IMR-90 (cell line): ENCODE results near the gene STARD10. TPM values are rescaled to one million over a fixed set of nuclear protein-coding genes. Genes with fewer than 3 reads are reported as not detected.

Source experiments
- ATAC-seq: fragments of 200-7000 bp; cut with Tn5 transposase; 2 replicates; pipeline ENCODE4 v1.9.1; 2020; ENCODE audit warnings: low read depth, mild to moderate bottlenecking, moderate library complexity
- BruUV-seq: library from RNA; stranded (reverse); fragments of 400-500 nt; replicated peaks from 2 replicates; lab custom pipeline; 2021; lab: Mats Ljungman, UMichigan
- CTCF ChIA-PET: fragments of 300-600 bp; formaldehyde crosslinking; extraction: SDS; loops from one replicate; lab custom pipeline; 2021; ENCODE audit warnings: antibody characterized with exemption; lab: Yijun Ruan, JAX
- POLR2A ChIA-PET: fragments of 300-600 bp; sonication (Branson Sonifier 250); formaldehyde crosslinking; loops from one replicate; lab custom pipeline; 2022; ENCODE audit warnings: antibody characterized with exemption; ENCODE audit not compliant: unreplicated experiment; lab: Charles Lee
- DNase-seq: peaks from one replicate; pipeline ENCODE4 v3.0.0; 2013
- H2AFZ ChIP-seq: replicated peaks from 2 replicates; pipeline ENCODE3; 2013; ENCODE audit warnings: low read length, mild to moderate bottlenecking; ENCODE audit not compliant: poor library complexity
- H2AK5ac ChIP-seq: 2 replicates; pipeline ENCODE4 v1.6.1; 2013; ENCODE audit warnings: low read depth, low read length, inconsistent platforms
- H2AK9ac ChIP-seq: replicated peaks from 2 replicates; pipeline ENCODE3; 2013; ENCODE audit warnings: mild to moderate bottlenecking, low read depth, low read length, moderate library complexity; ENCODE audit not compliant: poor library complexity
- H2BK120ac ChIP-seq: 2 replicates; pipeline ENCODE4 v1.6.1; 2013; ENCODE audit warnings: low read depth, low read length, inconsistent platforms
- H2BK15ac ChIP-seq: 3 replicates; pipeline ENCODE4 v1.6.1; 2013; ENCODE audit warnings: low read depth, low read length, inconsistent platforms
- H2BK20ac ChIP-seq: 2 replicates; pipeline ENCODE4 v1.6.1; 2013; ENCODE audit warnings: low read depth, mild to moderate bottlenecking, inconsistent platforms, low read length, moderate library complexity
- H2BK5ac ChIP-seq: 2 replicates; pipeline ENCODE4 v1.6.1; 2013; ENCODE audit warnings: mild to moderate bottlenecking, low read depth, low read length, inconsistent platforms; ENCODE audit not compliant: poor library complexity, severe bottlenecking
- H3K14ac ChIP-seq: replicated peaks from 2 replicates; pipeline ENCODE4 v1.6.1; 2013; ENCODE audit warnings: low read depth, low read length, inconsistent platforms
- H3K18ac ChIP-seq: 2 replicates; pipeline ENCODE4 v1.6.1; 2013; ENCODE audit warnings: low read depth, low read length, control low read depth
- H3K23ac ChIP-seq: 2 replicates; pipeline ENCODE4 v1.6.1; 2013; ENCODE audit warnings: low read depth, low read length, inconsistent platforms
- H3K27ac ChIP-seq: 2 replicates; pipeline ENCODE4 v1.5.1; 2013; ENCODE audit warnings: mild to moderate bottlenecking, control low read depth, low read length; ENCODE audit not compliant: insufficient read depth
- H3K27me3 ChIP-seq: 2 replicates; pipeline ENCODE4 v1.6.1; 2013; ENCODE audit warnings: low read length; ENCODE audit not compliant: control insufficient read depth, insufficient read depth
- H3K36me3 ChIP-seq: 2 replicates; pipeline ENCODE4 v1.6.1; 2013; ENCODE audit warnings: low read length, mixed read lengths; ENCODE audit not compliant: control insufficient read depth, insufficient read depth
- H3K4ac ChIP-seq: 2 replicates; pipeline ENCODE4 v1.6.1; 2013; ENCODE audit warnings: low read depth, low read length, inconsistent platforms
- H3K4me1 ChIP-seq: 2 replicates; pipeline ENCODE4 v1.6.1; 2013; ENCODE audit warnings: low read length, mixed read lengths; ENCODE audit not compliant: control insufficient read depth, insufficient read depth
- H3K4me2 ChIP-seq: 2 replicates; pipeline ENCODE4 v1.6.1; 2013; ENCODE audit warnings: low read depth, mild to moderate bottlenecking, control low read depth, low read length, moderate library complexity
- H3K4me3 ChIP-seq: 2 replicates; pipeline ENCODE4 v1.5.1; 2013; ENCODE audit warnings: low read depth, mild to moderate bottlenecking, control low read depth, low read length, moderate library complexity; ENCODE audit not compliant: insufficient read depth
- H3K56ac ChIP-seq: 2 replicates; pipeline ENCODE4 v1.6.1; 2013; ENCODE audit warnings: low read length, inconsistent platforms; ENCODE audit not compliant: insufficient read depth; ENCODE audit errors: extremely low read depth
- H3K79me1 ChIP-seq, 2 experiments: 2 replicates each; pipeline ENCODE4 v1.6.1; 2013; ENCODE audit warnings: low read length in 2 of 2, inconsistent platforms in 1 of 2, low read depth in 1 of 2
- H3K9ac ChIP-seq: 2 replicates; pipeline ENCODE4 v1.6.1; 2013; ENCODE audit warnings: low read depth, low read length, control low read depth
- H3K9me1 ChIP-seq: 2 replicates; pipeline ENCODE4 v1.6.1; 2013; ENCODE audit warnings: low read length, inconsistent platforms; ENCODE audit not compliant: insufficient read depth
- H3K9me3 ChIP-seq: 2 replicates; pipeline ENCODE4 v1.6.1; 2013; ENCODE audit warnings: low read length; ENCODE audit not compliant: control insufficient read depth, insufficient read depth
- H4K20me1 ChIP-seq: 2 replicates; pipeline ENCODE4 v1.6.1; 2013; ENCODE audit warnings: low read length, inconsistent platforms; ENCODE audit not compliant: insufficient read depth
- H4K5ac ChIP-seq: 2 replicates; pipeline ENCODE4 v1.6.1; 2013; ENCODE audit warnings: mild to moderate bottlenecking, low read depth, low read length, control low read depth
- H4K8ac ChIP-seq, 2 experiments: 2 replicates each; pipeline ENCODE4 v1.6.1; 2013; ENCODE audit warnings: low read depth in 2 of 2, low read length in 2 of 2, control low read depth in 1 of 2, inconsistent platforms in 1 of 2
- H4K91ac ChIP-seq: 2 replicates; pipeline ENCODE4 v1.6.1; 2013; ENCODE audit warnings: low read depth, low read length, inconsistent platforms; ENCODE audit not compliant: insufficient read depth
- BHLHE40 ChIP-seq: fragments of 150-350 bp; IDR thresholded peaks from 2 replicates; pipeline ENCODE4 v1.6.1; 2016; ENCODE audit warnings: mild to moderate bottlenecking, low read depth, low read length
- CEBPB ChIP-seq: IDR thresholded peaks from 2 replicates; pipeline ENCODE4 v1.6.1; 2012; ENCODE audit warnings: low read depth, low read length, improper control_type of control experiment
- CHD1 ChIP-seq: IDR thresholded peaks from 2 replicates; pipeline ENCODE4 v1.6.1; 2012; ENCODE audit warnings: low read depth, low read length, improper control_type of control experiment
- CTCF ChIP-seq: conservative IDR thresholded peaks from 2 replicates; pipeline ENCODE4 v1.5.1; 2012; ENCODE audit warnings: mild to moderate bottlenecking, low read depth, low read length, improper control_type of control experiment
- ELK1 ChIP-seq: fragments of 150-350 bp; IDR thresholded peaks from 2 replicates; pipeline ENCODE4 v1.6.1; 2016; ENCODE audit warnings: low read depth, mild to moderate bottlenecking, low read length, moderate library complexity, borderline replicate concordance
- FOS ChIP-seq: fragments of 150-350 bp; IDR thresholded peaks from 2 replicates; pipeline ENCODE4 v1.6.1; 2016; ENCODE audit warnings: low read depth, low read length
- MAFK ChIP-seq: IDR thresholded peaks from 2 replicates; pipeline ENCODE4 v1.6.1; 2012; ENCODE audit warnings: low read depth, low read length, improper control_type of control experiment
- MAZ ChIP-seq: IDR thresholded peaks from 2 replicates; pipeline ENCODE4 v1.6.1; 2012; ENCODE audit warnings: low read depth, mild to moderate bottlenecking, low read length, improper control_type of control experiment, moderate library complexity, borderline replicate concordance
- MXI1 ChIP-seq: IDR thresholded peaks from 2 replicates; pipeline ENCODE4 v1.6.1; 2012; ENCODE audit warnings: low read depth, mild to moderate bottlenecking, low read length, moderate library complexity, borderline replicate concordance
- NFE2L2 ChIP-seq: fragments of 150-350 bp; IDR thresholded peaks from 2 replicates; pipeline ENCODE4 v1.6.1; 2016; ENCODE audit warnings: low read depth, mild to moderate bottlenecking, low read length
- POLR2A ChIP-seq: IDR thresholded peaks from 2 replicates; pipeline ENCODE4 v1.6.1; 2012; ENCODE audit warnings: mild to moderate bottlenecking, low read depth, low read length
- RAD21 ChIP-seq: IDR thresholded peaks from 2 replicates; pipeline ENCODE4 v1.6.1; 2012; ENCODE audit warnings: low read length, improper control_type of control experiment
- RCOR1 ChIP-seq: IDR thresholded peaks from 2 replicates; pipeline ENCODE4 v1.6.1; 2012; ENCODE audit warnings: mild to moderate bottlenecking, low read length, improper control_type of control experiment; ENCODE audit not compliant: insufficient replicate concordance
- RFX5 ChIP-seq: IDR thresholded peaks from 2 replicates; pipeline ENCODE4 v1.8.0; 2012; ENCODE audit warnings: low read depth, mild to moderate bottlenecking, low read length, moderate library complexity
- SMC3 ChIP-seq: fragments of 150-350 bp; IDR thresholded peaks from 2 replicates; pipeline ENCODE4 v1.6.1; 2016; ENCODE audit warnings: low read depth, mild to moderate bottlenecking, antibody characterized with exemption, low read length, moderate library complexity
- WGBS, 2 experiments: methylation state at CpG; one replicate each; pipeline versions ENCODE4 v1.1.5 to v1.1.7; 2013; ENCODE audit warnings: missing lambda C conversion rate in 2 of 2; ENCODE audit not compliant: insufficient read length in 1 of 2; ENCODE audit errors: extremely low coverage in 2 of 2; 5-methylcytosine and 5-hydroxymethylcytosine counted together
- dilution Hi-C: fragments of 300-500 bp; cut with HindIII; formaldehyde crosslinking; loops from one replicate; pipeline ENCODE4 v1.14.3; 2018; ENCODE audit warnings: low sequenced_read_pairs; ENCODE audit not compliant: unreplicated experiment
- in situ Hi-C: fragments of 300-500 bp; cut with MboI; formaldehyde crosslinking; loops from 3 replicates; pipeline ENCODE4 v1.14.3; 2019; ENCODE audit warnings: low sequenced_read_pairs, inconsistent platforms, mixed read lengths
- intact Hi-C: fragments of 100-400 bp; cut with micrococcal nuclease; formaldehyde crosslinking; loops from 2 replicates; pipeline ENCODE4 v1.10.0; 2022
- polyA plus RNA-seq, 3 experiments: library from polyadenylated mRNA; depleted of rRNA; stranded (reverse); fragments of >200 nt; gene quantifications; 2 replicates each; pipeline ENCODE4 v1.2.3, GENCODE V29; 2012; ENCODE audit warnings: low replicate concordance in 1 of 3
- total RNA-seq: library from RNA; depleted of rRNA; stranded (reverse); fragments of >200 nt; gene quantifications from 2 replicates; pipeline ENCODE4 v1.2.3, GENCODE V29; 2012
- TF ChIP-seq, protein P1 (sequence below): fragments of 150-350 bp; IDR thresholded peaks from 2 replicates; pipeline ENCODE4 v1.6.1; 2017; ENCODE audit warnings: mild to moderate bottlenecking, antibody characterized with exemption, low read length, low read depth

The STARD10 gene
- total and polyA plus RNA-seq, 2 of the 4 experiments (the other 2 are of a cell fraction) = 23.8 to 37.4 TPM

DNA sequence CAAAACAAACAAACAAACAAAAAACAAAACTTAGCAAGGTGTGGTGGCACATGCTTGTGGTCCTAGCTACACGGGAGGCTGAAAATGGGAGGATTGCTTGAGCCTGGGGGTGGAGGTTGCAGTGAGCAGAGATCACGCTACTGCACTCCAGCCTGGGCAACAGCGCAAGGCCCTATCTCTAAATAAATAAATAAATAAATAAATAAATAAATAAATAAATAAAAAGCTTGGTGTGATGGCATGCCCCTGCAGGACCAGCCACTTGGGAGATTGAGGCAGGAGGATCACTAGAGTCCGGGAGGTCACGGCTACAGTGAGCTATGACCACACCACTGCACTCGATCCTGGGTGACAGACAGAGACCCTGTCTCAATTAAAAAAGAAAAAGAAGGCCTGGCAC, 9.0 kb upstream of the STARD10 start:
- Histone ChIP-seq H2BK20ac (no peak overlapping the region), H3K9ac (no peak overlapping the region), H3K4me1 (peaks cover 6% of the 10 kb centered on the region; the same call in 1 of the 2 replicates), H2AK5ac (no peak overlapping the region), H3K79me1 (0 out of 4 replicates have a peak, but pooled peaks cover 0 to 3% of the 10 kb centered on the region in 2 experiments), H3K9me3 (no peaks in the 10 kb centered on the region), H3K27me3 (no peaks in the 10 kb centered on the region), H2BK120ac (no peak overlapping the region), H4K8ac (no peak overlapping the region), H3K27ac (no peak overlapping the region), H3K18ac (no peak overlapping the region), H4K20me1 (no peaks in the 10 kb centered on the region), H3K36me3 (no peaks in the 10 kb centered on the region), H3K9me1 (0 out of 2 replicates have a peak, but pooled peaks cover 3% of the 10 kb centered on the region), H4K5ac (no peak overlapping the region), H3K4ac (no peak overlapping the region), H4K91ac (no peak overlapping the region), H3K14ac (no peak overlapping the region), H3K56ac (no peak overlapping the region), H2BK5ac (no peak overlapping the region), H2AFZ (no peak overlapping the region), H3K23ac (no peak overlapping the region), H2BK15ac (no peak overlapping the region), H3K4me2 (no peak overlapping the region), H2AK9ac (no peak overlapping the region), H3K4me3 (no peak overlapping the region)
- ATAC-seq (no peak), DNase-seq (no peak)
- TF ChIP-seq CTCF (no peak), MXI1 (no peak), MAFK (no peak), SMC3 (no peak), NFE2L2 (no peak), MAZ (no peak), CHD1 (no peak), RCOR1 (no peak), POLR2A (no peak), BHLHE40 (no peak), ELK1 (no peak), RAD21 (no peak), CEBPB (no peak), RFX5 (no peak), FOS (no peak)
- TF ChIP-seq, protein P1, sequence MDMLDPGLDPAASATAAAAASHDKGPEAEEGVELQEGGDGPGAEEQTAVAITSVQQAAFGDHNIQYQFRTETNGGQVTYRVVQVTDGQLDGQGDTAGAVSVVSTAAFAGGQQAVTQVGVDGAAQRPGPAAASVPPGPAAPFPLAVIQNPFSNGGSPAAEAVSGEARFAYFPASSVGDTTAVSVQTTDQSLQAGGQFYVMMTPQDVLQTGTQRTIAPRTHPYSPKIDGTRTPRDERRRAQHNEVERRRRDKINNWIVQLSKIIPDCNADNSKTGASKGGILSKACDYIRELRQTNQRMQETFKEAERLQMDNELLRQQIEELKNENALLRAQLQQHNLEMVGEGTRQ = no peak
- dilution Hi-C loops = no loop called here
- WGBS, 2 experiments = 57% methylated on average over 2 of the region's 6 CpGs; no CpG with 5 or more reads in 1 of the 2 experiments
- ChIA-PET POLR2A (no interaction called here), CTCF (no interaction called here)
- intact Hi-C loops = no loop called here
- BruUV-seq = no TSS peak
- in situ Hi-C loops = no loop called here
